ENCODE results near the gene RBM19.

GRCh38 chr12:113768850-113769249, 197.3 kb downstream of the RBM19 start:
- TF ChIP-seq CTCF (IDR thresholded peaks at IDR 0.05) (no peak), POLR2A (IDR thresholded peaks at IDR 0.05) (no peak)

Data from lower leg skin (tissue), 3 donors.